ENCODE results near the gene STING1. TPM values are rescaled to one million over a fixed set of nuclear protein-coding genes. Genes with fewer than 3 reads are reported as not detected.
"Not testable (repeated sequence)": the region's sequence is repeated elsewhere in the genome, so short reads cannot be mapped to it uniquely, and the experiment has no call there.

STING1 gene
- total and polyA plus RNA-seq, 2 of the 13 experiments (the other 11 are each of a cell fraction or from before 2014, with no cell fraction given) = 1.3 to 4.4 TPM

- H3K36me3 ChIP-seq (replicated peaks in 1 of 2; ENCODE audit: control insufficient read depth in 1 of 2, insufficient read depth in 2 of 2, low read length in 2 of 2); FAIRE-seq; CTCF ChIA-PET (ENCODE audit: low intra/inter-chr PET ratio, low total read pairs); ATAC-seq; H2AFZ ChIP-seq (ENCODE audit: low read length); H4K20me1 ChIP-seq (ENCODE audit: insufficient read depth, low read length); DNase-seq (ENCODE audit: low spot score); H3K27me3 ChIP-seq (ENCODE audit: control insufficient read depth in 1 of 2, insufficient read depth in 2 of 2, low read length in 2 of 2); in situ Hi-C loops (cut with HindIII; ENCODE audit: extremely low pct_ligation_motif_present, low pct_unique_long_range_greater_than_20kb); H3K9me3 ChIP-seq (ENCODE audit: low read length); BruUV-seq (replicated peaks): not testable (repeated sequence)
- intact Hi-C loops (cut with micrococcal nuclease; ENCODE audit: unreplicated experiment) = loop anchor here (5.0 kb wide), 1 partner anchor 50 kb away; no protein-coding TSS in a partner anchor
- TF ChIP-seq SAP130 (CRISPR knock-in tag; IDR thresholded peaks at IDR 0.05; ENCODE audit: low read depth) = peak; percentile 17; the same call in 1 of the 2 replicates
- Histone ChIP-seq H3K9ac (ENCODE audit: insufficient read depth, low read depth, low read length) (peak overlapping the region; percentile 74), H3K4me1 (ENCODE audit: insufficient read depth, low read length) (peaks cover 76% of the 10 kb centered on the region), H3K4me2 (ENCODE audit: low read depth, low read length) (peak overlapping the region; percentile 82), H3K4me3 (replicated peaks in 1 of 3; ENCODE audit: insufficient read depth in 1 of 3, low read depth in 2 of 3, low read length in 3 of 3) (peak overlapping the region; percentile 65 to 73 (median 69)), H3K27ac (ENCODE audit: extremely low read length, insufficient read depth, low read length) (peak overlapping the region; percentile 60), H3K79me2 (ENCODE audit: insufficient read depth, low read length) (peaks cover 71% of the 10 kb centered on the region)
- POLR2A ChIA-PET = interaction anchor here (1.4 kb wide), 2 partner anchors 24 to 34 kb away, joined by 3 to 6 read pairs; partner anchors contain the start of gene UBE2D2
- WGBS (ENCODE audit: low lambda C conversion rate) = 2% methylated on average over 2 of the region's 2 CpGs
These were observed 44.5 kb upstream of the STING1 start for GRCh38 chr5:139527090-139527470.

- CTCF ChIA-PET (ENCODE audit: low intra/inter-chr PET ratio, low total read pairs); H3K27me3 ChIP-seq (ENCODE audit: control insufficient read depth in 1 of 2, insufficient read depth in 2 of 2, low read length in 2 of 2); H3K9me3 ChIP-seq (ENCODE audit: low read length); H3K36me3 ChIP-seq (replicated peaks in 1 of 2; ENCODE audit: control insufficient read depth in 1 of 2, insufficient read depth in 2 of 2, low read length in 2 of 2); in situ Hi-C loops (cut with HindIII; ENCODE audit: extremely low pct_ligation_motif_present, low pct_unique_long_range_greater_than_20kb); FAIRE-seq; DNase-seq (ENCODE audit: low spot score); H4K20me1 ChIP-seq (ENCODE audit: insufficient read depth, low read length): not testable (repeated sequence)
- intact Hi-C loops (cut with micrococcal nuclease; ENCODE audit: unreplicated experiment) = loop anchor here (5.0 kb wide), 1 partner anchor 51 kb away; no protein-coding TSS in a partner anchor
- POLR2A ChIA-PET = interaction anchor here (0.6 to 1.6 kb wide), 5 partner anchors 10 to 66 kb away, joined by 3 to 6 read pairs (median 3); partner anchors contain the start of gene UBE2D2
- Histone ChIP-seq H3K4me2 (ENCODE audit: low read depth, low read length) (peak overlapping the region; percentile 82), H3K4me3 (replicated peaks in 1 of 3; ENCODE audit: insufficient read depth in 1 of 3, low read depth in 2 of 3, low read length in 3 of 3) (peak overlapping the region; percentile 65 to 73 (median 69)), H3K27ac (ENCODE audit: extremely low read length, insufficient read depth, low read length) (peak overlapping the region; percentile 60), H3K79me2 (ENCODE audit: insufficient read depth, low read length) (peaks cover 66% of the 10 kb centered on the region), H2AFZ (ENCODE audit: low read length) (peak overlapping the region; percentile 11), H3K4me1 (ENCODE audit: insufficient read depth, low read length) (peaks cover 75% of the 10 kb centered on the region), H3K9ac (ENCODE audit: insufficient read depth, low read depth, low read length) (peak overlapping the region; percentile 74)
- 3% methylated on average over 6 of the region's 22 CpGs for WGBS (ENCODE audit: low lambda C conversion rate)
- ATAC-seq = peak; percentile 20; the same call in 1 of the 3 replicates
- BruUV-seq (replicated peaks) = TSS peak; percentile 76
- TF ChIP-seq SAP130 (CRISPR knock-in tag; IDR thresholded peaks at IDR 0.05; ENCODE audit: low read depth) (peak; percentile 48), SAFB2 (CRISPR knock-in tag; IDR thresholded peaks at IDR 0.05; ENCODE audit: borderline replicate concordance, low read depth) (0 out of 2 replicates have a peak, but pooled peaks have one; percentile 22), ZNF230 (CRISPR knock-in tag; IDR thresholded peaks at IDR 0.05) (peak; percentile 57; the same call in 1 of the 2 replicates), HOXA5 (CRISPR knock-in tag; IDR thresholded peaks at IDR 0.05) (peak; percentile 58; the same call in 1 of the 2 replicates), YEATS4 (CRISPR knock-in tag; IDR thresholded peaks at IDR 0.05; ENCODE audit: borderline replicate concordance) (peak; percentile 60), KMT2B (CRISPR knock-in tag; IDR thresholded peaks at IDR 0.05) (0 out of 2 replicates have a peak, but pooled peaks have one; percentile 12), ZNF136 (CRISPR knock-in tag; IDR thresholded peaks at IDR 0.05; ENCODE audit: low read depth) (0 out of 2 replicates have a peak, but pooled peaks have one; percentile 68), ZNF552 (CRISPR knock-in tag; IDR thresholded peaks at IDR 0.05; ENCODE audit: borderline replicate concordance) (peak; percentile 60; the same call in 1 of the 2 replicates), KLF12 (CRISPR knock-in tag; IDR thresholded peaks at IDR 0.05; ENCODE audit: borderline replicate concordance) (0 out of 2 replicates have a peak, but pooled peaks have one; percentile 54), NFAT5 (CRISPR knock-in tag; IDR thresholded peaks at IDR 0.05) (peak; percentile 72; the same call in 1 of the 2 replicates), TARDBP (CRISPR knock-in tag; IDR thresholded peaks at IDR 0.05) (0 out of 2 replicates have a peak, but pooled peaks have one; percentile 34)
These were observed 43.9 kb upstream of the STING1 start for GRCh38 chr5:139526309-139527089.

Data from HepG2 (cell line).